HG03097 (cell line): ENCODE measurements around the gene DET1.

ENCODE experiments used
- ATAC-seq: cut with Tn5 transposase; IDR thresholded peaks from one replicate; pipeline ENCODE4 v1.9.1; 2021; ENCODE audit not compliant: unreplicated experiment, low FRiP score

DET1 gene

GRCh38 chr15:88467935-88468528 lies 78.4 kb downstream of the DET1 start:
- peak; percentile 5 for ATAC-seq

- ATAC-seq: peak; percentile 82
Observed at GRCh38 chr15:88467073-88467934, 79.2 kb downstream of the DET1 start, which contains the start of the genes MRPL46 and MRPS11. TSS of gene MRPL46 (minus strand) at chr15:88467388. CDS start at chr15:88467377, 11 bp downstream. TSS of gene MRPS11 (plus strand) at chr15:88467708. CDS start at chr15:88467718, 10 bp downstream.

GRCh38 chr15:88465633-88466224 lies 80.8 kb downstream of the DET1 start:
- ATAC-seq: no peak

GRCh38 chr15:88463870-88464532 lies 82.5 kb downstream of the DET1 start:
- no peak for ATAC-seq
